ENCODE measurements around the gene ZNF689.
A peak's percentile ranks its signal among the peaks of the same experiment; 100 is the strongest.

Gene ZNF689

GRCh38 chr16:30609926-30610839 is at the start of gene ZNF689:
ZNF689 (minus strand) TSS chr16:30610389; CDS start chr16:30610041, 348 bp downstream.
- Histone ChIP-seq H3K9ac (ENCODE audit: low read depth, low read length) (peak within 1 kb of the TSS; percentile 98), H3K27me3 (ENCODE audit: insufficient read depth, low read length) (no peaks in the 10 kb centered on the region), H3K9me3 (ENCODE audit: insufficient read depth, low read depth, low read length) (no peaks in the 10 kb centered on the region), H3K4me1 (ENCODE audit: insufficient read depth, low read length) (no peaks in the 10 kb centered on the region), H3K36me3 (ENCODE audit: insufficient read depth, low read depth, low read length) (peaks cover 27% of the 10 kb centered on the region), H3K4me3 (ENCODE audit: low read length) (peak within 1 kb of the TSS; percentile 86), H3K27ac (ENCODE audit: low read length) (peak within 1 kb of the TSS; percentile 89)

- Histone ChIP-seq H3K27me3 (ENCODE audit: insufficient read depth, low read length) (peaks cover 56% of the 10 kb centered on the region), H3K4me1 (ENCODE audit: insufficient read depth, low read length) (no peaks in the 10 kb centered on the region; the same call in 1 of the 2 replicates), H3K4me3 (ENCODE audit: low read length) (peak overlapping the region; percentile 95), H3K9ac (ENCODE audit: low read depth, low read length) (peak overlapping the region; percentile 79), H3K9me3 (ENCODE audit: insufficient read depth, low read depth, low read length) (no peaks in the 10 kb centered on the region), H3K27ac (ENCODE audit: low read length) (no peak overlapping the region), H3K36me3 (ENCODE audit: insufficient read depth, low read depth, low read length) (peaks cover 17% of the 10 kb centered on the region)
Measured at GRCh38 chr16:30658731-30659506, 48.7 kb upstream of the ZNF689 start.

DNA sequence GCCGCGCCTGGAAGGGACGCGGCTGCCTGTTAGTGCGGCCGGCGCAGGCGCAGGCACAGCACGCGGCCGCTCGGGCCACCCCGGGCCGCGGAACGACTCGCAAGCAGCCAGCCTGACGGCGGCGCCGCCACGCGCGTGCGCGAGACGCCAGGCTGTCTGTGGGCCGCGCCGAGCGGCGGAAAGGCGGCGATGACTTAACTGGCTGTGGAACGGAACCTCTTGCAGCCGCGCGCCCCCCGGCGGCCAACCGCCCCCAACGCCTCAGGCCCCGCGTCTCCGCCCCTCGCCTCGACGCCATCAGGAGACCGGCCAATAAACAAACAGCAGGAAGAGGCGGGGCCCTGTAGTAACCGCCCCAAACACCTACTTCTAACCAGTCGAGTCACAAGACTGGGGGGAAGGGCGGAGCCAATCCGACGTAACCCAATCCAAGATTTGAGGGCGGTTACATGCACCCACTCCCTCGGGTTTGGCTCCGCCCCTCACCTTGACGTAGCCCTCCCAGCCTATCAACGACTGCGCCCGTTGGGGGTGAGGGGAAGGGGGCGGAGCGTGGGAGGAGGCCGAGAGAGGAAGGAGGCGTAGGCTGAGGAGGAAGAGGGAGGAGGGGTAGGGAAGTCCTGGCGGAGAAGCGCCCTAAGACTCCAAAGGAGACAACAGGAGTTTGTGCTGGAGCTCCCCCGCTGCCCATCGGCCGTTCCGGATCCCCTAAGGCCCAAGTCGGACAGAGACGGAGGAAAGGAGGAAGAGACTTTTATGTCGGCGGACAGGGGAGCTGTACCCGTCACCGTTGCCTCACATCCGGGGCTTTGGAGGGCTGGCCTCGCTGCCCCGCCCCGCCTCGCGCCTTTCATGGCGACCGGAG is 47.9 kb upstream of the ZNF689 start, which contains the start of gene FBRS:
TSS of gene FBRS (plus strand) at position 566 of the 865 bp plus-strand sequence. CDS start 1,088 bp downstream, outside the sequence.
- Histone ChIP-seq H3K4me3 (ENCODE audit: low read length) (peak within 1 kb of the TSS; percentile 95), H3K27me3 (ENCODE audit: insufficient read depth, low read length) (peaks cover 51% of the 10 kb centered on the region), H3K9ac (ENCODE audit: low read depth, low read length) (peak within 1 kb of the TSS; percentile 79), H3K36me3 (ENCODE audit: insufficient read depth, low read depth, low read length) (peaks cover 11% of the 10 kb centered on the region), H3K9me3 (ENCODE audit: insufficient read depth, low read depth, low read length) (no peaks in the 10 kb centered on the region), H3K27ac (ENCODE audit: low read length) (peak within 1 kb of the TSS; percentile 74), H3K4me1 (ENCODE audit: insufficient read depth, low read length) (no peaks in the 10 kb centered on the region; the same call in 1 of the 2 replicates)

DNA sequence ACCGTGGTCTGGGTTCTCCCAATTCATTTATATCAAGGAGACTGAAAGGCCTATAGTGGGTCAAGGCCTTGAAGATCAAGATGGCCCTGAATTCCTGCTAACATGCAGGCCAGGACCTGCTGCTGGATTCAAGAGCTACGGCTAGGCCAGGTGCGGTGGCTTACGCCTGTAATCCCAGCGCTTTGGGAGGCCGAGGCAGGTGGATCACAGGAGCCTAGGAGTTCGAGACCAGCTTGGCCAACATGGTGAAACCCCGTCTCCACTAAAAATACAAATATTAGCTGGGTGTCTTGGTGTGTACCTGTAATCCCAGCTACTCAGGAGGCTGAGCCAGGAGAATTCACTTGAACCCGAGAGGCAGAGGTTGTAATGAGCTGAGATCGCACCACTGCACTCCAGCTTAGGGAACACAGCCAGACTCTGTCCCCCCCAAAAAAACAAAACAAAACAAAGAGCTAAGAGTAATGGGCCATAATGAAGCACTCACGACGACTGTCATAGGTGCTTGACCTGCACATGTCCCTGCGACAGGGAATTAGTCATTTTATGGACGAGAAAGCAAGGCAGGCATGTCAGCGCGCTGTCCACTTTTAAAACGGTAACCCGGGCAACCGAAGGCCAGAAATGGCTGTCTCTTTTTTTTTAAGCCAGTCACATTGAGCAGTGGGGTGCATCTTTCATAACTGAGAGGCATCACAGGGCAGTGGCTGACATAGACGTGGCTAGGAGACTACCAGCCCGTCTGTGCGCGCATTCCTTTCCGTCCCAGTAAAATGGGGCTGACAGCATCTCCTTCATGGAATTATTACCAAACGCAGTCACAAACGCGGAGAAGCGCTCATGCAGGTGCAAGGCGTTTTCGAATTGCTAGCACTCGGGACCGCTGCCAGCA is 47.0 kb upstream of the ZNF689 start:
- H3K27ac ChIP-seq (ENCODE audit: low read length): no peak overlapping the region
- H3K4me1 ChIP-seq (ENCODE audit: insufficient read depth, low read length): no peaks in the 10 kb centered on the region; the same call in 1 of the 2 replicates
- peak overlapping the region; percentile 82 for H3K4me3 ChIP-seq (ENCODE audit: low read length)
- H3K9ac ChIP-seq (ENCODE audit: low read depth, low read length): peak overlapping the region; percentile 69; the same call in 1 of the 2 replicates
- H3K9me3 ChIP-seq (ENCODE audit: insufficient read depth, low read depth, low read length): no peaks in the 10 kb centered on the region
- H3K27me3 ChIP-seq (ENCODE audit: insufficient read depth, low read length): peaks cover 52% of the 10 kb centered on the region
- H3K36me3 ChIP-seq (ENCODE audit: insufficient read depth, low read depth, low read length): 0 out of 2 replicates have a peak, but pooled peaks cover 5% of the 10 kb centered on the region

- Histone ChIP-seq H3K27me3 (ENCODE audit: insufficient read depth, low read length) (peaks cover 50% of the 10 kb centered on the region), H3K4me3 (ENCODE audit: low read length) (no peak overlapping the region), H3K9me3 (ENCODE audit: insufficient read depth, low read depth, low read length) (no peaks in the 10 kb centered on the region), H3K36me3 (ENCODE audit: insufficient read depth, low read depth, low read length) (0 out of 2 replicates have a peak, but pooled peaks cover 4% of the 10 kb centered on the region), H3K9ac (ENCODE audit: low read depth, low read length) (no peak overlapping the region), H3K4me1 (ENCODE audit: insufficient read depth, low read length) (no peaks in the 10 kb centered on the region; the same call in 1 of the 2 replicates), H3K27ac (ENCODE audit: low read length) (no peak overlapping the region)
Measured at GRCh38 chr16:30656388-30656787, 46.2 kb upstream of the ZNF689 start.

- no peaks in the 10 kb centered on the region for H3K9me3 ChIP-seq (ENCODE audit: insufficient read depth, low read depth, low read length)
- H3K27me3 ChIP-seq (ENCODE audit: insufficient read depth, low read length): peaks cover 45% of the 10 kb centered on the region
- no peaks in the 10 kb centered on the region; the same call in 1 of the 2 replicates for H3K4me1 ChIP-seq (ENCODE audit: insufficient read depth, low read length)
- H3K27ac ChIP-seq (ENCODE audit: low read length): no peak overlapping the region
- no peaks in the 10 kb centered on the region for H3K36me3 ChIP-seq (ENCODE audit: insufficient read depth, low read depth, low read length)
- no peak overlapping the region for H3K9ac ChIP-seq (ENCODE audit: low read depth, low read length)
- H3K4me3 ChIP-seq (ENCODE audit: low read length): no peak overlapping the region
Measured at GRCh38 chr16:30655815-30656347, 45.7 kb upstream of the ZNF689 start.

DNA sequence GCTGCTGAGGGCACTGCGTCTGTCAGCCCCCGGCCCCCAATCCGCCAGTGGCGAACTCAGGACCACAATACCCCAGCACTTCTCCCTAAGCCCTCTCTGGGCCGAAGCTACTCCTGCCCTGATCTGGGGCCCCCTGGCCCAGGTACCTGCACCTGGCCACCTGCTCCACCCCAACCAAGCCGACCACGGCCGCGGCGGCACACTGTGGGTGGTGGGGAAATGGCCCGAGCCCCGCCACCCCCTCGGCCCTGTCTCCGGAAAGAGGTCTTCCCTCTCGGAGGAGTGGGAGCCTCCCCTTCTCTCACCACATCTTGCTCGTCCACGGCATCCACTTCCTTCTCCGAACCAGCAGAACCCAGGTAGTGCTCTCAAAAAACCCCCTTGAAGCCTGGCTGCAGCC is 44.7 kb upstream of the ZNF689 start:
- H3K4me3 ChIP-seq (ENCODE audit: low read length): no peak overlapping the region
- H3K9me3 ChIP-seq (ENCODE audit: insufficient read depth, low read depth, low read length): no peaks in the 10 kb centered on the region
- H3K4me1 ChIP-seq (ENCODE audit: insufficient read depth, low read length): peaks cover 2% of the 10 kb centered on the region; the same call in 1 of the 2 replicates
- no peak overlapping the region for H3K9ac ChIP-seq (ENCODE audit: low read depth, low read length)
- no peaks in the 10 kb centered on the region for H3K36me3 ChIP-seq (ENCODE audit: insufficient read depth, low read depth, low read length)
- H3K27me3 ChIP-seq (ENCODE audit: insufficient read depth, low read length): peaks cover 35% of the 10 kb centered on the region
- no peak overlapping the region for H3K27ac ChIP-seq (ENCODE audit: low read length)

DNA sequence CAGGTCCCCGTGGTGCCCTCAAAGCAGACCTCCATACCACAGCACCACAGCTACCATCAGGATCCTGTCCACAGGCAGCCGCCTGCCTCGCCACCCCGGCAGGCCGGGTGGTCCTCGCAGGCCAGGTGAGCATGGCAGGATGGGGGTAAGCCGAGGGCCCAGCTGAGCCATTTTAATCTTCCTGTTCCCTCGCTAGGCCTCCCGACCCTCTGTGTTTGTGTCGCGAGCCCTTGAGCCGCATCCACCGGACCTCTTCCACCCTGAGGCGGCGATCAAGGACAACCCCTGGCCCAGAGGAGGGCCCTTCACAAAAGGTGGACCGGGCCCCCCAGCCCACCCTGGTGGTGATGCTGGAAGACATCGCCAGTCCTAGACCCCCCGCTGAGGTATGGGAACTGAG is 42.5 kb upstream of the ZNF689 start:
- H3K9me3 ChIP-seq (ENCODE audit: insufficient read depth, low read depth, low read length): no peaks in the 10 kb centered on the region
- no peak overlapping the region for H3K27ac ChIP-seq (ENCODE audit: low read length)
- H3K27me3 ChIP-seq (ENCODE audit: insufficient read depth, low read length): peaks cover 32% of the 10 kb centered on the region
- no peak overlapping the region for H3K4me3 ChIP-seq (ENCODE audit: low read length)
- H3K36me3 ChIP-seq (ENCODE audit: insufficient read depth, low read depth, low read length): no peaks in the 10 kb centered on the region
- peaks cover 3% of the 10 kb centered on the region; the same call in 1 of the 2 replicates for H3K4me1 ChIP-seq (ENCODE audit: insufficient read depth, low read length)
- no peak overlapping the region for H3K9ac ChIP-seq (ENCODE audit: low read depth, low read length)

DNA sequence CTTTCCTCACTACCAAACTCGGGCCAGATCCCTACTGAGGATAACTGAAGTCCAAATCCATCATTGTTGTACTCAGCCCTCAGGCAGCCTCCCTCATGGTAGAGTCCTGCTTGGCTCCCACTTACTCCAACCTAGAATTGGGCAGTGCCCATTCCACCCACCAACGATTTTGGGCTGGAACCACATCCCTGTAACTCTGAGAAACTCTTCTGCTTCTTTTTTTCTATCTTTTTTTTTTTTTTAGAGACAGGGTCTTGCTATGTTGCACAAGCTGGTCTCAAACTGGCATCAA is 41.8 kb upstream of the ZNF689 start:
- Histone ChIP-seq H3K9ac (ENCODE audit: low read depth, low read length) (peak overlapping the region; percentile 89; the same call in 1 of the 2 replicates), H3K36me3 (ENCODE audit: insufficient read depth, low read depth, low read length) (no peaks in the 10 kb centered on the region), H3K4me1 (ENCODE audit: insufficient read depth, low read length) (peaks cover 3% of the 10 kb centered on the region; the same call in 1 of the 2 replicates), H3K9me3 (ENCODE audit: insufficient read depth, low read depth, low read length) (no peaks in the 10 kb centered on the region), H3K27ac (ENCODE audit: low read length) (no peak overlapping the region), H3K4me3 (ENCODE audit: low read length) (peak overlapping the region; percentile 90), H3K27me3 (ENCODE audit: insufficient read depth, low read length) (peaks cover 29% of the 10 kb centered on the region)

All from iPS-20b (cell line).